ENCODE data around the gene PDK2. TPM values are rescaled to one million over a fixed set of nuclear protein-coding genes. Genes with fewer than 3 reads are reported as not detected.

PDK2 gene
- total and polyA plus RNA-seq, 10 of the 15 experiments (the other 5 are each of a cell fraction or from before 2014, with no cell fraction given) = 0.98 to 22.6 (median 12.3) TPM

DNA sequence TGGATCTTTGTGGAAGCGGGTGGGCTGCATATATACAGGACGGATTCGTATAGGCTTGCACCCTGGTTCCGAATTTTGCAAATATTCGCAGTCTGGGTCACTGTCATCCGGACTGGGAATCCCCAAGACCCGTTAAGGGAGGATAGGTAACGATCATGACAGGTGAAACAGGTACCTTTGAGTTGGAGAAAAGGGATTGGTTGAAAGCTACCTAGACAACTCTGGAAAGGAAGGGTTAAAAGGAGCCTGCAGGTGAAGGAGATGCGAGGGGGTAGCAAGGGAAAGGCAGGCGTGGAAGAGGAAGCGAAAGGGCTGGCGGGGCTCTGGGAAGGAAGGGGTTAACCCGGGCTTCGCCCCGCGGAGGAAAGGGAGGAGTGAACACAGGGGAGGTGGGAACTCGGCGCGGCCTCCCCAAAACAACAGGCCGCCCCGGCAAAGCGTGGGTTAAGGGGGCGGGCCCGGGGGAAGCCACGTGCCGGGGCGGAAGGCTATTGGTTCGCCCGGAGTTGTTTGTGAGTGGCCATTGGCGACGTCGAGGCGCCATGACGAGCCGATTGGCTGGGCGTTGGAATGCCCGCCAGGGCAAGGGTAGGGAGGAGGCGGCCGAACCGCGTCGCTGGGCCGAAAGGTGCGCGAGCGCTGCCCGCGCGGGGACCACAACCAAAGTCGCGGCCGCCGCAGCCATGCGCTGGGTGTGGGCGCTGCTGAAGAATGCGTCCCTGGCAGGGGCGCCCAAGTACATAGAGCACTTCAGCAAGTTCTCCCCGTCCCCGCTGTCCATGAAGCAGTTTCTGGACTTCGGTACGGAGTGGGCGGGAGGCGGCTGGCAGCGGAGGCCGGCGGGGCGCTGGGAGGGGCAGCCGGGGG, at the start of gene PDK2 (continued):
- TF ChIP-seq MYC (IDR thresholded peaks at IDR 0.05; ENCODE audit: insufficient read depth, insufficient read length, insufficient replicate concordance, low read length, severe bottlenecking) = no peak
- TF ChIP-seq HCFC1 (IDR thresholded peaks at IDR 0.05; ENCODE audit: low read length) = peak; percentile 27; the same call in 1 of the 2 replicates
- TF ChIP-seq, protein P1, sequence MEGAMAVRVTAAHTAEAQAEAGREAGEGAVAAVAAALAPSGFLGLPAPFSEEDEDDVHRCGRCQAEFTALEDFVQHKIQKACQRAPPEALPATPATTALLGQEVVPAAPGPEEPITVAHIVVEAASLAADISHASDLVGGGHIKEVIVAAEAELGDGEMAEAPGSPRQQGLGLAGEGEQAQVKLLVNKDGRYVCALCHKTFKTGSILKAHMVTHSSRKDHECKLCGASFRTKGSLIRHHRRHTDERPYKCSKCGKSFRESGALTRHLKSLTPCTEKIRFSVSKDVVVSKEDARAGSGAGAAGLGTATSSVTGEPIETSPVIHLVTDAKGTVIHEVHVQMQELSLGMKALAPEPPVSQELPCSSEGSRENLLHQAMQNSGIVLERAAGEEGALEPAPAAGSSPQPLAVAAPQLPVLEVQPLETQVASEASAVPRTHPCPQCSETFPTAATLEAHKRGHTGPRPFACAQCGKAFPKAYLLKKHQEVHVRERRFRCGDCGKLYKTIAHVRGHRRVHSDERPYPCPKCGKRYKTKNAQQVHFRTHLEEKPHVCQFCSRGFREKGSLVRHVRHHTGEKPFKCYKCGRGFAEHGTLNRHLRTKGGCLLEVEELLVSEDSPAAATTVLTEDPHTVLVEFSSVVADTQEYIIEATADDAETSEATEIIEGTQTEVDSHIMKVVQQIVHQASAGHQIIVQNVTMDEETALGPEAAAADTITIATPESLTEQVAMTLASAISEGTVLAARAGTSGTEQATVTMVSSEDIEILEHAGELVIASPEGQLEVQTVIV (IDR thresholded peaks at IDR 0.05; ENCODE audit: borderline replicate concordance, partially characterized antibody) = peak; percentile 84
- TF ChIP-seq YY1 (IDR thresholded peaks at IDR 0.05; ENCODE audit: low read depth, low read length) = peak; percentile 66
- TF ChIP-seq NFXL1 (IDR thresholded peaks at IDR 0.05; ENCODE audit: borderline replicate concordance) = no peak
- TF ChIP-seq WRNIP1 (IDR thresholded peaks at IDR 0.05; ENCODE audit: borderline replicate concordance, low read depth, low read length) = 0 out of 2 replicates have a peak, but pooled peaks have one; percentile 0
- peak; percentile 78 for TF ChIP-seq ZNF217 (IDR thresholded peaks at IDR 0.05)
- TF ChIP-seq, protein P2, sequence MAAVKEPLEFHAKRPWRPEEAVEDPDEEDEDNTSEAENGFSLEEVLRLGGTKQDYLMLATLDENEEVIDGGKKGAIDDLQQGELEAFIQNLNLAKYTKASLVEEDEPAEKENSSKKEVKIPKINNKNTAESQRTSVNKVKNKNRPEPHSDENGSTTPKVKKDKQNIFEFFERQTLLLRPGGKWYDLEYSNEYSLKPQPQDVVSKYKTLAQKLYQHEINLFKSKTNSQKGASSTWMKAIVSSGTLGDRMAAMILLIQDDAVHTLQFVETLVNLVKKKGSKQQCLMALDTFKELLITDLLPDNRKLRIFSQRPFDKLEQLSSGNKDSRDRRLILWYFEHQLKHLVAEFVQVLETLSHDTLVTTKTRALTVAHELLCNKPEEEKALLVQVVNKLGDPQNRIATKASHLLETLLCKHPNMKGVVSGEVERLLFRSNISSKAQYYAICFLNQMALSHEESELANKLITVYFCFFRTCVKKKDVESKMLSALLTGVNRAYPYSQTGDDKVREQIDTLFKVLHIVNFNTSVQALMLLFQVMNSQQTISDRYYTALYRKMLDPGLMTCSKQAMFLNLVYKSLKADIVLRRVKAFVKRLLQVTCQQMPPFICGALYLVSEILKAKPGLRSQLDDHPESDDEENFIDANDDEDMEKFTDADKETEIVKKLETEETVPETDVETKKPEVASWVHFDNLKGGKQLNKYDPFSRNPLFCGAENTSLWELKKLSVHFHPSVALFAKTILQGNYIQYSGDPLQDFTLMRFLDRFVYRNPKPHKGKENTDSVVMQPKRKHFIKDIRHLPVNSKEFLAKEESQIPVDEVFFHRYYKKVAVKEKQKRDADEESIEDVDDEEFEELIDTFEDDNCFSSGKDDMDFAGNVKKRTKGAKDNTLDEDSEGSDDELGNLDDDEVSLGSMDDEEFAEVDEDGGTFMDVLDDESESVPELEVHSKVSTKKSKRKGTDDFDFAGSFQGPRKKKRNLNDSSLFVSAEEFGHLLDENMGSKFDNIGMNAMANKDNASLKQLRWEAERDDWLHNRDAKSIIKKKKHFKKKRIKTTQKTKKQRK (IDR thresholded peaks at IDR 0.05; ENCODE audit: low read depth, low read length) = no peak
- peak; percentile 66; the same call in 1 of the 2 replicates for TF ChIP-seq SPI1 (IDR thresholded peaks at IDR 0.05; ENCODE audit: borderline replicate concordance, insufficient read depth, low read depth, low read length)
- peak in 1 of 2 experiments; percentile 38; a peak in 1 of 4 replicates for TF ChIP-seq EP300 (IDR thresholded peaks at IDR 0.05; ENCODE audit: borderline replicate concordance in 1 of 2, control insufficient read depth in 1 of 2, low read depth in 2 of 2, low read length in 2 of 2)
- TF ChIP-seq, protein P3, sequence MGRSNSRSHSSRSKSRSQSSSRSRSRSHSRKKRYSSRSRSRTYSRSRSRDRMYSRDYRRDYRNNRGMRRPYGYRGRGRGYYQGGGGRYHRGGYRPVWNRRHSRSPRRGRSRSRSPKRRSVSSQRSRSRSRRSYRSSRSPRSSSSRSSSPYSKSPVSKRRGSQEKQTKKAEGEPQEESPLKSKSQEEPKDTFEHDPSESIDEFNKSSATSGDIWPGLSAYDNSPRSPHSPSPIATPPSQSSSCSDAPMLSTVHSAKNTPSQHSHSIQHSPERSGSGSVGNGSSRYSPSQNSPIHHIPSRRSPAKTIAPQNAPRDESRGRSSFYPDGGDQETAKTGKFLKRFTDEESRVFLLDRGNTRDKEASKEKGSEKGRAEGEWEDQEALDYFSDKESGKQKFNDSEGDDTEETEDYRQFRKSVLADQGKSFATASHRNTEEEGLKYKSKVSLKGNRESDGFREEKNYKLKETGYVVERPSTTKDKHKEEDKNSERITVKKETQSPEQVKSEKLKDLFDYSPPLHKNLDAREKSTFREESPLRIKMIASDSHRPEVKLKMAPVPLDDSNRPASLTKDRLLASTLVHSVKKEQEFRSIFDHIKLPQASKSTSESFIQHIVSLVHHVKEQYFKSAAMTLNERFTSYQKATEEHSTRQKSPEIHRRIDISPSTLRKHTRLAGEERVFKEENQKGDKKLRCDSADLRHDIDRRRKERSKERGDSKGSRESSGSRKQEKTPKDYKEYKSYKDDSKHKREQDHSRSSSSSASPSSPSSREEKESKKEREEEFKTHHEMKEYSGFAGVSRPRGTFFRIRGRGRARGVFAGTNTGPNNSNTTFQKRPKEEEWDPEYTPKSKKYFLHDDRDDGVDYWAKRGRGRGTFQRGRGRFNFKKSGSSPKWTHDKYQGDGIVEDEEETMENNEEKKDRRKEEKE (IDR thresholded peaks at IDR 0.05) = no peak
- no peak for TF ChIP-seq CBX5 (IDR thresholded peaks at IDR 0.05; ENCODE audit: low read depth)
- peak; percentile 55 for TF ChIP-seq RELA (IDR thresholded peaks at IDR 0.05; ENCODE audit: borderline replicate concordance, partially characterized antibody)
- no peak for TF ChIP-seq ETV6 (conservative IDR thresholded peaks at IDR 0.05 in 1 of 2, IDR thresholded peaks at IDR 0.05 in 1 of 2; ENCODE audit: borderline replicate concordance in 1 of 2, low read depth in 1 of 2)
- TF ChIP-seq ATF7 (IDR thresholded peaks at IDR 0.05; ENCODE audit: low read depth) = peak; percentile 31; the same call in 1 of the 2 replicates
- TF ChIP-seq GATAD2B (conservative IDR thresholded peaks at IDR 0.05; ENCODE audit: low read depth) = peak; percentile 81
- TF ChIP-seq NFYA (IDR thresholded peaks at IDR 0.05; ENCODE audit: borderline replicate concordance, low read depth, low read length) = peak; percentile 35; the same call in 1 of the 2 replicates
